ENCODE results near the gene RNU7-1.

RNU7-1 gene

GRCh38 chr12:6981152-6982052, 37.8 kb downstream of the RNU7-1 start:
- no peak for TF ChIP-seq CTCF (IDR thresholded peaks at IDR 0.05; ENCODE audit: low read depth, low read length, missing control alignments)
- no peak overlapping the region for H3K4me3 ChIP-seq (replicated peaks; ENCODE audit: low read depth, low read length)
- DNase-seq (ENCODE audit: extremely low read depth, low read depth) = no peak

- no peak overlapping the region for H3K4me3 ChIP-seq (replicated peaks; ENCODE audit: low read depth, low read length)
- no peak for TF ChIP-seq CTCF (IDR thresholded peaks at IDR 0.05; ENCODE audit: low read depth, low read length, missing control alignments)
- no peak for DNase-seq (ENCODE audit: extremely low read depth, low read depth)
These were observed 38.9 kb downstream of the RNU7-1 start for GRCh38 chr12:6982532-6982931.

- no peak for DNase-seq (ENCODE audit: extremely low read depth, low read depth)
- TF ChIP-seq CTCF (IDR thresholded peaks at IDR 0.05; ENCODE audit: low read depth, low read length, missing control alignments) = no peak
- no peak overlapping the region for H3K4me3 ChIP-seq (replicated peaks; ENCODE audit: low read depth, low read length)
These were observed 44.4 kb downstream of the RNU7-1 start for GRCh38 chr12:6987956-6988553.
